SK-N-SH treated with all-trans-retinoic acid at 6 μM for 48 hours (cell line): ENCODE results near the gene CYP2A6.

Experiments
- ARNTL ChIP-seq: fragments of 450-650 bp; formaldehyde crosslinking; IDR thresholded peaks from 2 replicates; pipeline ENCODE4 v1.5.0; 2020; ENCODE audit warnings: low read depth, mild to moderate bottlenecking, moderate library complexity, borderline replicate concordance
- CREB5 ChIP-seq: fragments of 250-450 bp; sonication (Bioruptor Pico); IDR thresholded peaks from 2 replicates; pipeline ENCODE4 v1.5.1; 2020; ENCODE audit warnings: low read depth, mild to moderate bottlenecking, moderate library complexity
- RARB ChIP-seq: fragments of 250-450 bp; sonication (Bioruptor Pico); IDR thresholded peaks from 2 replicates; pipeline ENCODE4 v1.8.0; 2021; ENCODE audit warnings: mild to moderate bottlenecking, moderate library complexity
- TCF4 ChIP-seq: fragments of 250-450 bp; sonication (Bioruptor Pico); IDR thresholded peaks from 2 replicates; pipeline ENCODE4 v1.8.0; 2021; ENCODE audit warnings: mild to moderate bottlenecking, moderate library complexity, borderline replicate concordance
- TOX ChIP-seq: fragments of 250-450 bp; sonication (Bioruptor Pico); IDR thresholded peaks from 2 replicates; pipeline ENCODE4 v1.8.0; 2021; ENCODE audit warnings: mild to moderate bottlenecking, moderate library complexity, borderline replicate concordance

- no peak for TF ChIP-seq TOX (CRISPR knock-in tag)
- no peak for TF ChIP-seq RARB
- TF ChIP-seq CREB5 (CRISPR knock-in tag), result no peak
- no peak for TF ChIP-seq TCF4
- TF ChIP-seq ARNTL (CRISPR knock-in tag), result no peak
These were observed 37.9 kb upstream of the CYP2A6 start for GRCh38 chr19:40888191-40888590.
